AG20443 (cell line): Measurements from ENCODE around the gene PLAC1.

Source experiments
- DNase-seq: peaks from one replicate; pipeline ENCODE4 v3.0.0; 2012; ENCODE audit warnings: low spot score, mixed read lengths

The PLAC1 gene

GRCh38 chrX:134588806-134589205 lies 69.5 kb downstream of the PLAC1 start:
- no peak for DNase-seq

GRCh38 chrX:134580907-134581306 lies 77.4 kb downstream of the PLAC1 start:
- DNase-seq, result peak; percentile 50

- no peak for DNase-seq
These were observed 84.6 kb downstream of the PLAC1 start for GRCh38 chrX:134573683-134574035.

- DNase-seq, result no peak
These were observed 85.2 kb downstream of the PLAC1 start for GRCh38 chrX:134572816-134573682.

GRCh38 chrX:134571796-134572195 lies 86.5 kb downstream of the PLAC1 start:
- no peak for DNase-seq

GRCh38 chrX:134570899-134571298 lies 87.4 kb downstream of the PLAC1 start:
- DNase-seq, result no peak

- DNase-seq, result no peak
These were observed 87.8 kb downstream of the PLAC1 start for GRCh38 chrX:134570509-134570846.

GRCh38 chrX:134569306-134569705 lies 89.0 kb downstream of the PLAC1 start:
- DNase-seq, result no peak

GRCh38 chrX:134568285-134569016 lies 89.8 kb downstream of the PLAC1 start:
- no peak for DNase-seq

- DNase-seq, result no peak
These were observed 91.8 kb downstream of the PLAC1 start for GRCh38 chrX:134566506-134566905.

- DNase-seq, result no peak
These were observed 96.3 kb downstream of the PLAC1 start for GRCh38 chrX:134562002-134562401.

GRCh38 chrX:134558133-134558532 lies 100.1 kb downstream of the PLAC1 start:
- DNase-seq, result no peak

- no peak for DNase-seq
These were observed 104.0 kb downstream of the PLAC1 start for GRCh38 chrX:134554291-134554690.

- no peak for DNase-seq
These were observed 105.9 kb downstream of the PLAC1 start for GRCh38 chrX:134552351-134552750.

- peak; percentile 17 for DNase-seq
These were observed 106.8 kb downstream of the PLAC1 start for GRCh38 chrX:134551376-134552048.

GRCh38 chrX:134548257-134549201 lies 109.7 kb downstream of the PLAC1 start:
- no peak for DNase-seq

GRCh38 chrX:134547047-134547679 lies 111.1 kb downstream of the PLAC1 start:
- no peak for DNase-seq

- no peak for DNase-seq
These were observed 112.1 kb downstream of the PLAC1 start for GRCh38 chrX:134546187-134546586.

- DNase-seq, result no peak
These were observed 112.8 kb downstream of the PLAC1 start for GRCh38 chrX:134545510-134545909.

- no peak for DNase-seq
These were observed 113.6 kb downstream of the PLAC1 start for GRCh38 chrX:134544513-134545151.

- no peak for DNase-seq
These were observed 114.1 kb downstream of the PLAC1 start for GRCh38 chrX:134544135-134544512.
